Measurements from ENCODE around the gene PPP2R2B.
"Not testable (repeated sequence)": the region's sequence is repeated elsewhere in the genome, so short reads cannot be mapped to it uniquely, and the experiment has no call there.

DNA sequence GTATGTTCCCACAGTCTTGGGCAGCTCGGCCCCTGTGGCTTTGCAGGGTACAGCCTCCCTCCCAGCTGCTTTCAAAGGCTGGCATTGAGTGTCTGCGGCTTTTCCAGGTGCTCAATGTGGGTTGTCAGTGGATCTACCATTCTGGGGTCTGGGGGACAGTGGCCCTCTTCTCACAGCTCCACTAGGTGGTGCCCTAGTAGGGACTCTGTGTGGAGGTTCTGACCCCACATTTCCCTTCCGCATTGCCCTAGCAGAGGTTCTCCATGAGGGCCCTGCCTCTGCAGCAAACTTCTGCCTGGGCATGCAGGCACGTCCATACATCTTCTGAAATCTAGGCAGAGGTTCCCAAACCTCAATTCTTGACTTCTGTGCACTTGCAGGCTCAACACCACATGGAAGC is 321.7 kb downstream of the PPP2R2B start:
- TF ChIP-seq, protein P1, sequence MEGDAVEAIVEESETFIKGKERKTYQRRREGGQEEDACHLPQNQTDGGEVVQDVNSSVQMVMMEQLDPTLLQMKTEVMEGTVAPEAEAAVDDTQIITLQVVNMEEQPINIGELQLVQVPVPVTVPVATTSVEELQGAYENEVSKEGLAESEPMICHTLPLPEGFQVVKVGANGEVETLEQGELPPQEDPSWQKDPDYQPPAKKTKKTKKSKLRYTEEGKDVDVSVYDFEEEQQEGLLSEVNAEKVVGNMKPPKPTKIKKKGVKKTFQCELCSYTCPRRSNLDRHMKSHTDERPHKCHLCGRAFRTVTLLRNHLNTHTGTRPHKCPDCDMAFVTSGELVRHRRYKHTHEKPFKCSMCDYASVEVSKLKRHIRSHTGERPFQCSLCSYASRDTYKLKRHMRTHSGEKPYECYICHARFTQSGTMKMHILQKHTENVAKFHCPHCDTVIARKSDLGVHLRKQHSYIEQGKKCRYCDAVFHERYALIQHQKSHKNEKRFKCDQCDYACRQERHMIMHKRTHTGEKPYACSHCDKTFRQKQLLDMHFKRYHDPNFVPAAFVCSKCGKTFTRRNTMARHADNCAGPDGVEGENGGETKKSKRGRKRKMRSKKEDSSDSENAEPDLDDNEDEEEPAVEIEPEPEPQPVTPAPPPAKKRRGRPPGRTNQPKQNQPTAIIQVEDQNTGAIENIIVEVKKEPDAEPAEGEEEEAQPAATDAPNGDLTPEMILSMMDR (IDR thresholded peaks at IDR 0.05) = not testable (repeated sequence)
- not testable (repeated sequence) for TF ChIP-seq POLR2A (IDR thresholded peaks at IDR 0.05)

Measured in heart left ventricle (tissue), 13 donors.